Tibial artery (tissue), 4 donors: ENCODE measurements around the gene TNFRSF8.
A peak's percentile ranks its signal among the peaks of the same experiment; 100 is the strongest.

Experiments used
- DNase-seq, 2 donors: peaks; one replicate each; pipeline ENCODE4 v3.0.0-alpha.2; 2019
- H3K27ac ChIP-seq, 2 donors: fragments of 200-600 bp; sonication (generic) in 1 of 2; 1 replicate in 1 of 2; 2 replicates in 1 of 2; pipeline ENCODE4 v1.5.1; 2018 to 2019; ENCODE audit warnings: mild to moderate bottlenecking in 1 of 2
- H3K27me3 ChIP-seq, 2 donors: fragments of 200-600 bp; sonication (generic) in 1 of 2; one replicate each; pipeline versions ENCODE4 v1.5.1 to v1.6.0; 2016 to 2019
- H3K36me3 ChIP-seq, 3 donors: fragments of 200-600 bp; sonication (generic) in 2 of 3; one replicate each; pipeline ENCODE4 v1.5.1; 2016 to 2019; ENCODE audit warnings: mild to moderate bottlenecking in 2 of 3
- H3K4me1 ChIP-seq, 4 donors: fragments of 200-600 bp; sonication (generic) in 2 of 4; 1 replicate in 3 of 4; 2 replicates in 1 of 4; pipeline ENCODE4 v1.5.1; 2016 to 2019
- H3K4me3 ChIP-seq, 2 donors: fragments of 200-600 bp; sonication (generic) in 1 of 2; 1 replicate in 1 of 2; 2 replicates in 1 of 2; pipeline ENCODE4 v1.5.1; 2018 to 2019; ENCODE audit warnings: mild to moderate bottlenecking in 2 of 2
- H3K9me3 ChIP-seq, 3 donors: fragments of 200-600 bp; sonication (generic) in 1 of 3; one replicate each; pipeline ENCODE4 v1.5.1; 2016 to 2019
- CTCF ChIP-seq, 2 experiments: fragments of 200-600 bp in 1 of 2; fragments of 450-650 bp in 1 of 2; IDR thresholded peaks; one replicate each; pipeline ENCODE4 v1.5.1; 2017 to 2019; ENCODE audit warnings: antibody characterized with exemption in 2 of 2, mild to moderate bottlenecking in 1 of 2, moderate library complexity in 1 of 2
- intact Hi-C: fragments of 100-400 bp; cut with DNase I; formaldehyde crosslinking; loops from one replicate; pipeline ENCODE4 v1.15.0; 2023; ENCODE audit warnings: low total_unique reads

Gene TNFRSF8

DNA sequence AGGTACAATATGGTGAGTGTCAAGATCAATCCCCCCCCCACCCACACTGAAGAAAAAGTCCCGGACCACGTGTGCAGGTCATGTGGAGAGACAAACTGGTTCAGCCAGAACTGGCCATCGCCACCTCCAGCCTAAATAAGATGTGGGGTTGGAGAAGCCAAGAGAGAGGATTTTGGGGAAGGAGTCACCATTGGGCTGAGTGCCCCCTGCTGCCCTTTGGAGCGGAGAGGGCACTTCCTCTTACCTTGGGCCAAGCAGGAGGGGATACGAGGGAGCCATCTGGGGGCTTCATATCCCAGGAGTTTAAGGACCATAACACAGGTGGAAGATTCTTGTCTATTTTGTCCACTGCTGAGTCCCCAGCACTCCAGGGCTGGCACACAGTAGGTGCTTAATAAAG, 101.1 kb downstream of the TNFRSF8 start:
- H3K36me3 ChIP-seq, result no peaks in the 10 kb centered on the region
- H3K4me3 ChIP-seq, result no peak overlapping the region
- no peak for DNase-seq
- H3K9me3 ChIP-seq, result no peaks in the 10 kb centered on the region
- H3K4me1 ChIP-seq, result peaks cover 0 to 31% (median 23%) of the 10 kb centered on the region in 4 donors
- peaks cover 0 to 27% of the 10 kb centered on the region in 2 donors for H3K27me3 ChIP-seq
- no peak overlapping the region for H3K27ac ChIP-seq
- intact Hi-C loops, result no loop called here
- TF ChIP-seq CTCF (IDR thresholded peaks at IDR 0.05), result no peak

- intact Hi-C loops, result no loop called here
- TF ChIP-seq CTCF (IDR thresholded peaks at IDR 0.05), result no peak
- DNase-seq, result no peak
- no peak overlapping the region for H3K27ac ChIP-seq
- H3K9me3 ChIP-seq, result no peaks in the 10 kb centered on the region
- no peak overlapping the region for H3K4me3 ChIP-seq
- H3K27me3 ChIP-seq, result peaks cover 0 to 27% of the 10 kb centered on the region in 2 donors
- H3K36me3 ChIP-seq, result no peaks in the 10 kb centered on the region
- H3K4me1 ChIP-seq, result peaks cover 0 to 31% (median 23%) of the 10 kb centered on the region in 4 donors
Measured at GRCh38 chr1:12165342-12165741, 102.2 kb downstream of the TNFRSF8 start.

DNA sequence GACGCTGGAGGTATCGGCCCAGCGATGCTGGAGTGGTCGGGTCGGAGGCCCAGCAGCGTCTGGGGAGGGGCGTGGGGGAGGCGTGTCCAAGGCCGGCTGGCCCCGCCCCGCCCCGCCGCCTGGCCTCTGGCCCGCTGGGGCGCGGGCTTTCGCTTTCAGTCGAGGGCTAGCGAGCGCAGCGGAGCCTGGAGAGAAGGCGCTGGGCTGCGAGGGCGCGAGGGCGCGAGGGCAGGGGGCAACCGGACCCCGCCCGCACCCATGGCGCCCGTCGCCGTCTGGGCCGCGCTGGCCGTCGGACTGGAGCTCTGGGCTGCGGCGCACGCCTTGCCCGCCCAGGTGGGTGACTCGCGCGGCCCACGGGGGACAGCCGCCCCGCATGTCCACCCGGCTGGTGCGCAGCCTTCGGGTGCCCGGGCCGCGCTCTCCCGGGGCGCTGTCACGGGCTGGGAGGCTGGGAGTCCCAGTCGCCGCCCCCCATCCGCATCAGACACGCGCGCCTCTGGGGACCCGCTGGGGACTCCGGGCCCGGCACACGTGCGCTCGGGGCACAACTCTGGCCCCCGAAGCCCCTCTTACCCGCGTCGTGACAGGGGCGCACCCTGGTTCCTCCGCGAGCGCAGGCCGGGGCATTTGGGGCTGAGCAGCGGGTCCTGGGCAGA, 103.9 kb downstream of the TNFRSF8 start, which contains the start of gene TNFRSF1B:
Gene TNFRSF1B, plus strand, starts transcription at position 158 of the 659 bp plus-strand sequence. Its CDS starts 101 bp downstream, at position 259.
- Histone ChIP-seq H3K27me3 (peaks cover 0 to 27% of the 10 kb centered on the region in 2 donors), H3K4me3 (peak within 1 kb of the TSS; percentile 57 to 72), H3K4me1 (peaks cover 0 to 22% (median 17%) of the 10 kb centered on the region in 4 donors), H3K9me3 (no peaks in the 10 kb centered on the region), H3K27ac (peak within 1 kb of the TSS; percentile 48 to 64), H3K36me3 (no peaks in the 10 kb centered on the region)
- TF ChIP-seq CTCF (IDR thresholded peaks at IDR 0.05), result no peak
- DNase-seq, result no peak
- intact Hi-C loops, result no loop called here

DNA sequence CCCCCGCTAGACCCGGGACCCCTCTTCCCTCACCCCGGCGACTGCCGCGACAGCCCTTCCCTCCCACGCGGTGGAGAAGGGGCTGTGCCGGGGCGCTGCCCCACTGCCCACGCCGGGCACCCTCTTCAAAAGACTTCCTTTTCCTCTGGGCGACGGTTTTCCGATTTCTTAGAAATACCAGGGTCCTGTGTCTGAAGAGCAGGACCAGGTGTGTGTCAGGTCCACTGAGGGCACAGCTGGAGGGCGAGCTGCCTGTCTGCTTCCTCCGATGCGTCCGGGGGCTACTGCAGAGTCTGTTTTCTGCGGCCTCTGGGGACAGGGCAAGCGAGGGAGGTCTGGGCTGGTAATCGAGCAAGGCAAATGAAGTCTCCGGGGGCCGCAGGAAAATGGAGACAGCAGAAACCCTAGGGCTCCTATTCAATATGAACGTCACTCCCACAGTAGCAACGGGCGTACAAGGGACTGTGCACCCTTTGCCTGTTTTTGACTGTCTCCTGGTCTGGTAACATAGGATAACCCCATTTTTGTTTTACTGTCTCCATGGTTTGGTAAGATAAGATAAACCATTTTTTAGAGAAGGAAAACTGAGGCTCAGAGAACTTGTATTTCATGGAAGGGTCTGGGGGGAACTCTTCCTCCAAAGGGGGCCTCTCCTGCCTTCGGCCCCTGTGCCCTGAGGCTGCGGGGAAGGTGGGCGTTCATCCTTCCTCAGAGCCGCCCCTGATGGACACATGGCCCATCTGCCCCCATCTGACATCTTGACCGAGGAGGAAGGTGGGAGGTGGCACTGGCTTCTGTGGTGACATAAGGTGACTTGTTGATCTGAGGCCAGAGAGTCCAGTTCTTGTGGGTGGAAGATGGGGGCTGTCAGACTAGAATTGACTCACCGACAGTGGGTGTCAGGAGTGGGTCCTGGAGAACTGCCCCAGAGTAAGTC, 104.7 kb downstream of the TNFRSF8 start:
- Histone ChIP-seq H3K4me3 (peak overlapping the region; percentile 57 to 72), H3K9me3 (no peaks in the 10 kb centered on the region), H3K27me3 (peaks cover 0 to 31% of the 10 kb centered on the region in 2 donors), H3K4me1 (peaks cover 0 to 16% (median 11%) of the 10 kb centered on the region in 4 donors), H3K36me3 (no peaks in the 10 kb centered on the region), H3K27ac (peak overlapping the region; percentile 48 to 64)
- intact Hi-C loops, result no loop called here
- no peak for TF ChIP-seq CTCF (IDR thresholded peaks at IDR 0.05)
- no peak for DNase-seq

DNA sequence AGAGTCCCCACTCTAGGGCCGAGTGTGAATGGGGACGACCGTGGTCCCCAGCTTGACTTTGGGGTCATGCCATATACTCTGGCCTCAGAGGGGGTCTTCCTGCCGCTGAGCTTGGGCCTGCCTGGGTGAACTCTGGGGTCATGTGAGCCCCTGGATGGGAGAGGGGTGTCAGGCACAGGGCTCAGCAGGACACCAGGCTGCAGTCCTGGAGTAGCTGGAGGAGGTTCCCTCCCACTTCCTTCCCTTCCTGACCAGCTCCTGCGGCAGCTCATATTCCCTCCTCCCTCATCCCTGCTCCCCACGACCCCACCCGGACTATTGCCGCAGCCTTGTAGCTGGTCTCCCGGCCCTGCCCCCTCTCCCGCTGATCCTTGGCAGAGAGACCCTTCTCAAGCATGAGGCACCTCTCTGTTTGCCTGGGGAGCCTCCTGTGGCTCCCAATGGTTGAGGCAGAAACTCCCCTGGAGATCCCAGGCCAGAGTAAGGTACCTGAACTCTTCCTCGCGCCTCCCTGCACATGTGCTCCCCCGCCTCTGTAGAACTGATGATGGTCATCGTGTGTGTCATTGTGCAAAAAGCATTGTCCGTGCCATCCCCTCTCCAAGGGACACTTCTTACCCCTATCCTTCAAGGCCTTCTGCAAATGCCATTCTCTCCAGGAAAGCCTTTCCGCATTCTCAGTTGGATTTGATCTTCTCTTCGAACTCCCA, 105.5 kb downstream of the TNFRSF8 start:
- Histone ChIP-seq H3K27me3 (peaks cover 0 to 34% of the 10 kb centered on the region in 2 donors), H3K27ac (peak overlapping the region in 1 of 2 donors; percentile 22), H3K36me3 (no peaks in the 10 kb centered on the region), H3K4me1 (peaks cover 0 to 16% (median 11%) of the 10 kb centered on the region in 4 donors), H3K4me3 (peak overlapping the region; percentile 57 to 72), H3K9me3 (no peaks in the 10 kb centered on the region)
- no peak for TF ChIP-seq CTCF (IDR thresholded peaks at IDR 0.05)
- intact Hi-C loops, result no loop called here
- no peak for DNase-seq
